GM12878 (cell line): ENCODE data around the gene MDN1. TPM values are rescaled to one million over a fixed set of nuclear protein-coding genes. Genes with fewer than 3 reads are reported as not detected.

Source experiments
- ATAC-seq: fragments of 200-7000 bp; cut with Tn5 transposase; 3 replicates; pipeline ENCODE4 v1.9.1; 2020; ENCODE audit warnings: mild to moderate bottlenecking, moderate library complexity
- BruUV-seq: library from RNA; stranded (reverse); fragments of 400-500 nt; replicated peaks from 2 replicates; lab custom pipeline; 2021; lab: Mats Ljungman, UMichigan
- CTCF ChIA-PET: fragments of 300-600 bp; sonication (Branson Sonifier 250); formaldehyde crosslinking; extraction: SDS; loops from one replicate; lab custom pipeline; 2021; ENCODE audit warnings: inconsistent platforms; lab: Yijun Ruan, JAX
- POLR2A ChIA-PET: fragments of 350-600 bp; formaldehyde crosslinking; extraction: SDS; loops from one replicate; lab custom pipeline; 2021; ENCODE audit warnings: inconsistent platforms; lab: Charles Lee
- RAD21 ChIA-PET: fragments of 300-600 bp; sonication (Branson Sonifier 250); formaldehyde crosslinking; loops from one replicate; lab custom pipeline; 2023; ENCODE audit warnings: antibody characterized with exemption; ENCODE audit not compliant: unreplicated experiment; lab: Charles Lee
- SMC1A ChIA-PET: fragments of 300-600 bp; sonication (Branson Sonifier 250); formaldehyde crosslinking; loops from one replicate; lab custom pipeline; 2023; ENCODE audit not compliant: unreplicated experiment, uncharacterized antibody; lab: Charles Lee
- DNase-seq: peaks from one replicate; pipeline ENCODE4 v3.0.0-alpha.2; 2011; ENCODE audit warnings: low read depth, low spot score
- FAIRE-seq: peaks from 3 replicates; lab custom pipeline; 2011; peaks lifted over from hg19 to GRCh38; lab: Jason Lieb, UNC
- H2AFZ ChIP-seq: 2 replicates; pipeline ENCODE4 v1.6.0; 2011; ENCODE audit warnings: low read depth, low read length, control low read depth; ENCODE audit not compliant: control insufficient read depth
- H3K27ac ChIP-seq: 2 replicates; pipeline ENCODE4 v1.5.1; 2011; ENCODE audit warnings: control low read depth; ENCODE audit not compliant: control insufficient read depth, insufficient read depth
- H3K27me3 ChIP-seq, 2 experiments: replicated peaks in 1 of 2; 2 replicates each; pipeline versions ENCODE4 v1.6.0 to v1.6.1; 2011; ENCODE audit warnings: low read length in 1 of 2; ENCODE audit not compliant: control insufficient read depth in 2 of 2, insufficient read depth in 2 of 2
- H3K36me3 ChIP-seq, 2 experiments: 2 replicates each; pipeline ENCODE4 v1.5.1; 2011; ENCODE audit warnings: low read length in 1 of 2; ENCODE audit not compliant: control insufficient read depth in 2 of 2, insufficient read depth in 2 of 2
- H3K4me1 ChIP-seq: 2 replicates; pipeline ENCODE4 v1.6.1; 2011; ENCODE audit warnings: mild to moderate bottlenecking, low read length, moderate library complexity, mixed read lengths; ENCODE audit not compliant: control insufficient read depth, insufficient read depth
- H3K4me2 ChIP-seq: 2 replicates; pipeline ENCODE4 v1.6.0; 2011; ENCODE audit warnings: control low read depth; ENCODE audit not compliant: control insufficient read depth, insufficient read depth
- H3K4me3 ChIP-seq: fragments of 200-600 bp; sonication (generic); 2 replicates; pipeline ENCODE4 v1.5.1; 2016
- H3K79me2 ChIP-seq: 2 replicates; pipeline ENCODE4 v1.6.0; 2011; ENCODE audit warnings: low read length; ENCODE audit not compliant: control insufficient read depth, insufficient read depth
- H3K9ac ChIP-seq: 2 replicates; pipeline ENCODE4 v1.8.0; 2011; ENCODE audit warnings: low read length, control low read depth, mixed read lengths; ENCODE audit not compliant: control insufficient read depth, insufficient read depth
- H3K9me3 ChIP-seq: replicated peaks from 3 replicates; pipeline ENCODE4 v1.5.1; 2011; ENCODE audit warnings: mild to moderate bottlenecking, low read length; ENCODE audit not compliant: control insufficient read depth, insufficient read depth
- H4K20me1 ChIP-seq: 2 replicates; pipeline ENCODE4 v1.6.0; 2011; ENCODE audit not compliant: control insufficient read depth, insufficient read depth
- BACH1 ChIP-seq: fragments of 450-650 bp; IDR thresholded peaks from 2 replicates; pipeline ENCODE4 v1.6.1; 2017; ENCODE audit warnings: mild to moderate bottlenecking, borderline replicate concordance
- CTCF ChIP-seq, 3 experiments: IDR thresholded peaks in 2 of 3; conservative IDR thresholded peaks in 1 of 3; 2 replicates each; pipeline ENCODE4 v1.5.1; 2011; ENCODE audit warnings: low read depth in 3 of 3, low read length in 3 of 3, mild to moderate bottlenecking in 3 of 3, control low read depth in 2 of 3, moderate library complexity in 2 of 3, inconsistent platforms in 1 of 3, mixed read lengths in 1 of 3; ENCODE audit not compliant: control insufficient read depth in 2 of 3, insufficient read depth in 1 of 3; ENCODE audit errors: extremely low read depth in 1 of 3
- HSF1 ChIP-seq: fragments of 150-350 bp; IDR thresholded peaks from 2 replicates; pipeline ENCODE4 v1.6.1; 2014; ENCODE audit warnings: mild to moderate bottlenecking, low read depth, low read length
- IRF4 ChIP-seq: IDR thresholded peaks from 2 replicates; pipeline ENCODE4 v1.6.1; 2011; ENCODE audit warnings: low read depth, low read length
- LARP7 ChIP-seq: fragments of 450-650 bp; IDR thresholded peaks from 2 replicates; pipeline ENCODE4 v1.6.1; 2017; ENCODE audit warnings: mild to moderate bottlenecking
- NBN ChIP-seq: fragments of 450-650 bp; IDR thresholded peaks from 2 replicates; pipeline ENCODE4 v1.6.1; 2016
- NR2C1 ChIP-seq: fragments of 450-650 bp; IDR thresholded peaks from 2 replicates; pipeline ENCODE4 v1.6.1; 2017; ENCODE audit warnings: antibody characterized with exemption, mild to moderate bottlenecking, moderate library complexity
- RAD21 ChIP-seq: IDR thresholded peaks from 2 replicates; pipeline ENCODE4 v1.6.1; 2011; ENCODE audit warnings: mild to moderate bottlenecking, low read depth, low read length, moderate library complexity; ENCODE audit not compliant: insufficient read depth
- SUZ12 ChIP-seq: fragments of 200-600 bp; sonication (generic); IDR thresholded peaks from one replicate; pipeline ENCODE4 v1.6.1; 2018; ENCODE audit warnings: antibody characterized with exemption, mild to moderate bottlenecking; ENCODE audit not compliant: unreplicated experiment
- ZBED1 ChIP-seq: IDR thresholded peaks from 2 replicates; pipeline ENCODE4 v1.6.1; 2016; ENCODE audit warnings: borderline replicate concordance
- ZNF207 ChIP-seq: fragments of 450-650 bp; IDR thresholded peaks from 2 replicates; pipeline ENCODE4 v1.6.1; 2014; ENCODE audit warnings: antibody characterized with exemption, mild to moderate bottlenecking, borderline replicate concordance
- ZNF217 ChIP-seq: fragments of 450-650 bp; IDR thresholded peaks from 2 replicates; pipeline ENCODE4 v1.6.1; 2017; ENCODE audit warnings: antibody characterized with exemption, mild to moderate bottlenecking
- WGBS: methylation state at CpG from one replicate; pipeline ENCODE4 v1.1.6; 2016; ENCODE audit warnings: low lambda C conversion rate; ENCODE audit not compliant: insufficient replicate concordance, insufficient coverage; ENCODE audit errors: missing lambda C conversion rate; 5-methylcytosine and 5-hydroxymethylcytosine counted together
- in situ Hi-C: fragments of 300-500 bp; cut with MboI; formaldehyde crosslinking; loops from 9 replicates; pipeline ENCODE4 v1.14.3; 2018; ENCODE audit warnings: mixed read lengths
- intact Hi-C: fragments of 100-400 bp; cut with micrococcal nuclease; formaldehyde crosslinking; loops from one replicate; pipeline ENCODE4 v1.14.2; 2022; ENCODE audit not compliant: unreplicated experiment
- polyA plus RNA-seq, 11 experiments: library from polyadenylated mRNA; depleted of rRNA in 4 of 11; unstranded in 6 of 11; stranded (reverse) in 5 of 11; fragments of >200 nt; fragmentation: Nextera tagmentation in 4 of 11; fragmentation: Illumina TruSeq in 1 of 11; extraction: Ambion mirVana in 4 of 11; extraction: Trizol in 1 of 11; gene quantifications; 1 replicate in 1 of 11; 2 replicates in 10 of 11; pipeline versions ENCODE4 v1.2.1 to v1.2.3, GENCODE V29; 2011 to 2016; ENCODE audit warnings: inconsistent platforms in 2 of 11, missing spikeins in 2 of 11, low read depth in 1 of 11
- total RNA-seq, 4 experiments: library from RNA; depleted of rRNA in 3 of 4; stranded (reverse); fragments of >200 nt in 3 of 4; fragmentation: Illumina TruSeq in 1 of 4; extraction: Trizol in 1 of 4; gene quantifications; 2 replicates each; pipeline versions ENCODE4 v1.2.1 to v1.2.3, GENCODE V29; 2013 to 2021

Gene MDN1
- total and polyA plus RNA-seq, 10 of the 15 experiments (the other 5 are each of a cell fraction or from before 2014, with no cell fraction given) = 14.3 to 50.1 (median 22.1) TPM

- SMC1A ChIA-PET = interaction anchor here (1.2 kb wide), 1 partner anchor 9 kb away, joined by 4 read pairs; no protein-coding TSS in a partner anchor
- no TSS peak for BruUV-seq
- intact Hi-C loops (no loop called here), in situ Hi-C loops (no loop called here)
- CTCF ChIA-PET = interaction anchor here (0.7 kb wide), 2 partner anchors 10 to 102 kb away, joined by 3 to 4 read pairs; no protein-coding TSS in a partner anchor
- DNase-seq (no peak), FAIRE-seq (no peak), ATAC-seq (no peak)
- POLR2A ChIA-PET = no interaction called here
- H3K4me1 ChIP-seq = no peaks in the 10 kb centered on the region
- 52% methylated on average over 2 of the region's 2 CpGs for WGBS
- H2AFZ ChIP-seq = no peak overlapping the region
- no peak overlapping the region for H3K4me2 ChIP-seq
- RAD21 ChIA-PET = interaction anchor here (0.6 kb wide), 1 partner anchor 25 kb away, joined by 3 read pairs; no protein-coding TSS in a partner anchor
- no peak overlapping the region for H3K4me3 ChIP-seq
- H4K20me1 ChIP-seq = no peaks in the 10 kb centered on the region
- TF ChIP-seq NBN = no peak
- TF ChIP-seq SUZ12 = no peak
- no peak for TF ChIP-seq RAD21
- no peak for TF ChIP-seq CTCF (IDR thresholded peaks at IDR 0.05 in 2 of 3, conservative IDR thresholded peaks at IDR 0.05 in 1 of 3; ENCODE audit: control insufficient read depth in 2 of 3, extremely low read depth in 1 of 3, insufficient read depth in 1 of 3, low read depth in 3 of 3, low read length in 3 of 3)
- peaks cover 1 to 18% of the 10 kb centered on the region in 2 experiments; a peak in 3 of 4 replicates for H3K36me3 ChIP-seq
- no peaks in the 10 kb centered on the region for H3K79me2 ChIP-seq
- no peaks in the 10 kb centered on the region for H3K27me3 ChIP-seq
- no peaks in the 10 kb centered on the region for H3K9me3 ChIP-seq
- no peak overlapping the region for H3K27ac ChIP-seq
- H3K9ac ChIP-seq = no peak overlapping the region
These were observed 56.0 kb downstream of the MDN1 start for GRCh38 chr6:89763550-89763949.

GRCh38 chr6:89758830-89759229, 60.8 kb downstream of the MDN1 start:
- ChIA-PET SMC1A (no interaction called here), POLR2A (interaction anchor here (0.5 kb wide), 1 partner anchor 19 kb away, joined by 3 read pairs; no protein-coding TSS in a partner anchor), CTCF (no interaction called here), RAD21 (no interaction called here)
- no peak overlapping the region for H3K27ac ChIP-seq
- peaks cover 5 to 13% of the 10 kb centered on the region in 2 experiments for H3K36me3 ChIP-seq
- no TSS peak for BruUV-seq
- WGBS = 100% methylated on average over 1 of the region's 1 CpG
- H3K4me1 ChIP-seq = no peaks in the 10 kb centered on the region
- no peaks in the 10 kb centered on the region for H4K20me1 ChIP-seq
- no peak for TF ChIP-seq IRF4
- no peak for TF ChIP-seq BACH1
- TF ChIP-seq HSF1 = no peak
- TF ChIP-seq ZNF217 = no peak
- TF ChIP-seq ZBED1 = no peak
- TF ChIP-seq LARP7 = no peak
- no peak for TF ChIP-seq ZNF207
- TF ChIP-seq NR2C1 = no peak
- H3K4me2 ChIP-seq = no peak overlapping the region
- DNase-seq = no peak
- in situ Hi-C loops = no loop called here
- no peak overlapping the region for H2AFZ ChIP-seq
- ATAC-seq = no peak
- no peak overlapping the region for H3K4me3 ChIP-seq
- intact Hi-C loops = no loop called here
- H3K9me3 ChIP-seq = no peaks in the 10 kb centered on the region
- FAIRE-seq = peak; percentile 13
- no peaks in the 10 kb centered on the region for H3K79me2 ChIP-seq
- H3K9ac ChIP-seq = no peak overlapping the region
- H3K27me3 ChIP-seq = no peaks in the 10 kb centered on the region
